ENCODE data around the gene ZFAND3.
"Not testable (repeated sequence)": the region's sequence is repeated elsewhere in the genome, so short reads cannot be mapped to it uniquely, and the experiment has no call there.

ZFAND3 gene

DNA sequence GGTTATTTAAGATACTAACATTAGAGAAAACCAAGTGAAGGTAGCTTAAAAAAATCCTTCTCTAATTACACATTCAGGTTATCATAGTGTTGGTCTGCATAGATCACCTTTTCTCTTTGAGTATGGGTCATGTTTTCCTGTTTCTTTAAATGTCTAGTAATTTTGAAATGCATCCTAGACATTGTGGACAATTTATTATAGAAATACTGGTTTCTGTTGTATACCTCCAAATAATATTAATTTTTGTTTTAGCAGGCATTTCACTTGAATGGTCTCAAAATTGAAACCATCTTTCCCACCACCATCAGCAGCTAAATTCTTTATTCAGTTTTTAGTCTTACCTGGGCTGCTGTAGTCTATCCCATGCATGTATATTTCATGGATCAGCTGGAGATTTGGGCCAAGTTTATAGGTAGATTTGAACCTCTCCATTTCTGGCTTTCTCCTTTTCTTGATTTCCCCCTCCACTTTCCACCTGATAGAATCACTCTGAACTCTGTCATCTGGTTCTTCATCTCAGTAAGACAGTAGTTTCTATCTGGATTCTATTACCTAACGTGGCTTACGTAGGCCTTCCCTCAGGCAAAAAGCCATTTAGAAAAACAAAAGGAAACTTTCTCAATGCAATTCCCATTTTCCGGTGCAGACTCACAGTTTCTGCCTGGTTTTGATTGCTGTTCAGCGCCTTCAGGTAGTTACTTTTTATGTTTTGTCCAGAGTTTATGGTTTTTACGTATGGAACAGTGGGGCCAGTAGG is 52.3 kb downstream of the ZFAND3 start:
- Histone ChIP-seq H3K27me3 (replicated peaks; ENCODE audit: control insufficient read depth, insufficient read depth, low read length) (no peaks in the 10 kb centered on the region), H3K9ac (ENCODE audit: low read length) (no peak overlapping the region), H3K4me3 (ENCODE audit: low read length) (no peak overlapping the region), H3K36me3 (ENCODE audit: control insufficient read depth, insufficient read depth, low read length, severe bottlenecking) (no peaks in the 10 kb centered on the region), H3K9me3 (ENCODE audit: control insufficient read depth, low read length) (no peaks in the 10 kb centered on the region), H3K4me1 (ENCODE audit: control insufficient read depth, insufficient read depth, low read length) (peaks cover 36% of the 10 kb centered on the region)
- no peak for DNase-seq (ENCODE audit: low read depth)

DNA sequence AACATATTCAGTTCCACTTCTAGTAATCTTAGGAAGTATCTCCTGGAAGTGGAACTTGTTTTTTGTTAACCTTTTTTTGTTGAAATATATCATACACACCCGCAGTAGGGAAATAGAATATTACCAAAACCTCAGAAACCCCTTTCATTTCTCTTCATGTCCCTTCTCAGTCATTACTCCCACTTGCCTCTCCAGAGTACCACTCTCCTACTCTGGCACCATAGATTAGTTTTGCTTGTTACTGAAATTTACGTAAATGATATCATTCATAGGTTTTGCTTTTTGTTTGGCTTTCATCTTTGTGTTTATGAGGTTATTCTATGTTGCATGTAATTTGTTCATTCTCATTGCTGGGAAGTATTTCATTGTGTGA is 52.8 kb downstream of the ZFAND3 start:
- no peak overlapping the region for H3K9ac ChIP-seq (ENCODE audit: low read length)
- no peak overlapping the region for H3K4me3 ChIP-seq (ENCODE audit: low read length)
- DNase-seq (ENCODE audit: low read depth): no peak

DNA sequence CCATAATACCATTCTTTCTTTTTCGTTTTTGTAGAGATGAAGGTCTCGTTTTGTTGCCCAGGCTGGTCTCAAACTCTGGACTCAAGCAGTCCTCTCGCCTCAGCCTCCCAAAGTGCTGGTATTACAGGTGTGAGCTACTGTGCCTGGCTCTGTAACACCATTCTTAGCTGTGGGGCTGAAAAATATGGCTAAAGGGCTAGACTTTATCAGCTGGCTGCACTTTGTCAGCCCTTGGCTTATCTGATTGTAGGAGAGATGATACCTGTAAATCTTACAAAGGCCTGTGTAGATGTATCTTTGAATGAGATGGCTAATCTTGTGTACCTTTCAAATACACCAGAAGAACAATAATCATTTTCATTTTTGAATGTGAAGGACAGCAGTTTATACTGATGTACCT is 55.2 kb downstream of the ZFAND3 start:
- Histone ChIP-seq H3K9ac (ENCODE audit: low read length) (no peak overlapping the region), H3K27me3 (replicated peaks; ENCODE audit: control insufficient read depth, insufficient read depth, low read length) (no peaks in the 10 kb centered on the region), H3K4me1 (ENCODE audit: control insufficient read depth, insufficient read depth, low read length) (peaks cover 27% of the 10 kb centered on the region), H3K9me3 (ENCODE audit: control insufficient read depth, low read length) (no peaks in the 10 kb centered on the region), H3K4me3 (ENCODE audit: low read length) (no peak overlapping the region), H3K36me3 (ENCODE audit: control insufficient read depth, insufficient read depth, low read length, severe bottlenecking) (no peaks in the 10 kb centered on the region)
- no peak for DNase-seq (ENCODE audit: low read depth)

More for the DNA sequence above, 52.8 kb downstream of the ZFAND3 start:
- H3K9me3 ChIP-seq (ENCODE audit: control insufficient read depth, low read length): no peaks in the 10 kb centered on the region
- H3K36me3 ChIP-seq (ENCODE audit: control insufficient read depth, insufficient read depth, low read length, severe bottlenecking): no peaks in the 10 kb centered on the region
- H3K27me3 ChIP-seq (replicated peaks; ENCODE audit: control insufficient read depth, insufficient read depth, low read length): no peaks in the 10 kb centered on the region
- peaks cover 32% of the 10 kb centered on the region for H3K4me1 ChIP-seq (ENCODE audit: control insufficient read depth, insufficient read depth, low read length)

DNA sequence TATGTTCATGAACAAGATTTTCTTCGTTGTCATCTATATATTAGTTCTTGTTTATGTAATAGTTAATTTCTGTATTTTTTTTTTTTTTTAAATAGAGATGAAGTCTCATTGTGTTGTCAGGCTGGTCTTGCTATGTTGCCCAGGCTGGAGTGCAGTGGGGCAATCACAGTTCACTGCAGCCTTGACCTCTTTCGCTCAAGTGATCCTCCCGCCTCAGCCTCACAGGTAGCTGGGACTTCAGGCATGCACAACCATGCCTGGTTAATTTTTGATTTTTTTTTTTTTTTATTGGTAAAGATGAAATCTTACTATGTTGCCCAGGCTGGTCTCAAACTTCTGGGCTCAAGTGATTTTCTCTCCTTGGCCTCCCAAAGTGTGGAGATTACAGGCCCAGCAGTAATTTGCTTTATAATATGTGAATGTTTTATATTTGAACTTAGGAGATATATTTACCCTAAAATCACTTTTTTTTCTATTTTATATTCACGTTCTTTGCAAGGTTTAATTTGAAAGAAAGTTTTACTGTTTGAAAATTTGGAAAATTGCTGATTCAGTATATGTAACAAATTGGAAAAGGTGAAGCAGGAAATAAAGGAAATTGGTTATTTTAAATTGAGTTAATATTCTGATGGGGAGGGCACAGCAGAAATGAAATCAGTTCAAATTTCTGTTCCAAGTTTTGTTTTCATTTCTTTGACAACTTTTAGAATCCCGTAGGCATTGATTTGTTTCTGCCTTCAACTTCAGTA is 56.2 kb downstream of the ZFAND3 start:
- Histone ChIP-seq H3K27me3 (replicated peaks; ENCODE audit: control insufficient read depth, insufficient read depth, low read length) (no peaks in the 10 kb centered on the region), H3K36me3 (ENCODE audit: control insufficient read depth, insufficient read depth, low read length, severe bottlenecking) (no peaks in the 10 kb centered on the region), H3K9ac (ENCODE audit: low read length) (no peak overlapping the region), H3K4me3 (ENCODE audit: low read length) (no peak overlapping the region), H3K4me1 (ENCODE audit: control insufficient read depth, insufficient read depth, low read length) (peaks cover 32% of the 10 kb centered on the region), H3K9me3 (ENCODE audit: control insufficient read depth, low read length) (no peaks in the 10 kb centered on the region)
- no peak for DNase-seq (ENCODE audit: low read depth)

DNA sequence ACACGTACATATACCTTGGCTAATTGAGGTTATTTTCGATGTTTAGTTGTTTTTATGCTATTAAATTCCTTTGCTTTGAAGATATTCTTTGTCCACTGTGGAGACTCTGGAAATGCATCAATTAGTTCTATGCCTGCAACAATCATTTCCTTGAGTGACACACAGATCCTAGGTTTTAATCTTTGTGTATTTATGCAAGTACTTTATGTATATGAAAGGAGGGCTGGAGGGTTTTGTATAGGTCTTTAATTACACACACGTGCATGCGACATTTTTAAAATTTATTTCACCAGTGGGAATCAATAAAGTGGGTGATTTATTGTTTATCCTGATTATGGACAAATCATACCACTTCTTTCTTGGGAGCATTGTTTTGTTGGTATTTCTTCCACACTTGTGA is 57.3 kb downstream of the ZFAND3 start:
- no peaks in the 10 kb centered on the region for H3K36me3 ChIP-seq (ENCODE audit: control insufficient read depth, insufficient read depth, low read length, severe bottlenecking)
- H3K9me3 ChIP-seq (ENCODE audit: control insufficient read depth, low read length): no peaks in the 10 kb centered on the region
- H3K9ac ChIP-seq (ENCODE audit: low read length): no peak overlapping the region
- no peaks in the 10 kb centered on the region for H3K27me3 ChIP-seq (replicated peaks; ENCODE audit: control insufficient read depth, insufficient read depth, low read length)
- H3K4me1 ChIP-seq (ENCODE audit: control insufficient read depth, insufficient read depth, low read length): peaks cover 33% of the 10 kb centered on the region
- DNase-seq (ENCODE audit: low read depth): no peak
- H3K4me3 ChIP-seq (ENCODE audit: low read length): no peak overlapping the region

DNA sequence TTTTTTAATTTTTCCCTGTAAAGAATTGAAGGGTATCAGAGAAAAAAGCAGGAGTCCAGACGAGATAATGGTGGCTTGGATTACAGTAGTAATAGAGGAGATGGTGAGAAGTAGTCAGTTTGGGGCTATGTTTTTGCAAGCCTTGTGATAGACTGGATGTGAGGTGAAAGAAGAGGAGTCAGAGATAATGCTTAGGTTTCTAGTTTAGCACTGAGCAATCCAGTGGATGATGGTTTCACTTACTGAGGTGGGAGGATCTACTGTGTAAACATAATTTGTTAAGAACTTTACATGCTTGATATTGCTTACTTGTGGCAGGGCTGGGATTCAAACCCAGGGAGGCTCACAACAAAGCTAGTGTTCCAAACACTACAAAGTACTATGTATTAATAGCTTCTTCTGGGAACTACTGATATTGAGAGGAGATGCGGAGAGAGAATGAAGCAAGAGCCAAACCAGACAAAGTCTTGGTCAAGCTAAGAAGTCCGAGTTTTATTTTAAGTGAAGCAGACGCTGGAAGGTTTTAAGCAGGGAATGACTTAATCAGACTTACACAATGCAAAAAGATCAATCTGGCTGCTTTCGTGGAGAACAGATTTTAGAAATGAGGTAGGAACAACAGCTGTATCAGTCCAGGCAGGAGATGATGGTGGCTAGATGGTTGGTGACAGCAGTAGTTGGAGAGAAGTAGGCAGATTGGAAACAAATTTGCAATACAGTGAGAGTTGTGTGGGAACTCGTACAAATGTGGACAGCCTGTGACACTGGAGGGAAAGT is 58.0 kb downstream of the ZFAND3 start:
- H3K9ac ChIP-seq (ENCODE audit: low read length): no peak overlapping the region
- no peaks in the 10 kb centered on the region for H3K27me3 ChIP-seq (replicated peaks; ENCODE audit: control insufficient read depth, insufficient read depth, low read length)
- no peak for DNase-seq (ENCODE audit: low read depth)
- no peaks in the 10 kb centered on the region for H3K36me3 ChIP-seq (ENCODE audit: control insufficient read depth, insufficient read depth, low read length, severe bottlenecking)
- H3K9me3 ChIP-seq (ENCODE audit: control insufficient read depth, low read length): no peaks in the 10 kb centered on the region
- H3K4me1 ChIP-seq (ENCODE audit: control insufficient read depth, insufficient read depth, low read length): peaks cover 41% of the 10 kb centered on the region
- no peak overlapping the region for H3K4me3 ChIP-seq (ENCODE audit: low read length)

DNA sequence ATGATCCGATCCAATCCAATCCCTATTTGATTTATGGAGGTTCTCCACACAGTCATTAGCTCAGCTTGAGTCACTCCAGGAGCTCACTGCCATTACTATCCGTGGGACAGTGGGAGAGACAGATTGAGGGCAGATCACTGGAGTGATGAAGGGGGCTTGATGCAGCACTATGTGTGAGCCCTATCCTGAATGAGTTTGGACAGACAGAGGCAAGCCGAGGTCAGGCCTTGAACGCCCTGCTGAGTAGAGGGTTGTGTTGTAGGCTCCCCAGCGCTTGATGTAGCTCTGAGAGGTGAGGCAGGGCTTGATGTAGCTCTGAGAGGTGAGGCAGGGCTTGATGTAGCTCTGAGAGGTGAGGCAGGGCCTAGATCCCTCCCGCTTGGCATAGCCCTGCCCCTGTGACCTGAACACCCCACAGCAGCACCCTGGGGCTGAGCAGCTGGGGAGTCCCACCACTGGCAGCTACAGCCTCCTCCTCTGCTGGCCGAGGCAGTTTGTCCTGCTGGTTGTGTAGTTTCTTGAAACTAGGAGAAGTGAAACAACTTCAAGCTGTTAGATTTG is 58.7 kb downstream of the ZFAND3 start:
- no peak overlapping the region for H3K9ac ChIP-seq (ENCODE audit: low read length)
- H3K27me3 ChIP-seq (replicated peaks; ENCODE audit: control insufficient read depth, insufficient read depth, low read length): no peaks in the 10 kb centered on the region
- peaks cover 47% of the 10 kb centered on the region for H3K4me1 ChIP-seq (ENCODE audit: control insufficient read depth, insufficient read depth, low read length)
- H3K36me3 ChIP-seq (ENCODE audit: control insufficient read depth, insufficient read depth, low read length, severe bottlenecking): no peaks in the 10 kb centered on the region
- no peak for DNase-seq (ENCODE audit: low read depth)
- no peak overlapping the region for H3K4me3 ChIP-seq (ENCODE audit: low read length)
- no peaks in the 10 kb centered on the region for H3K9me3 ChIP-seq (ENCODE audit: control insufficient read depth, low read length)

DNA sequence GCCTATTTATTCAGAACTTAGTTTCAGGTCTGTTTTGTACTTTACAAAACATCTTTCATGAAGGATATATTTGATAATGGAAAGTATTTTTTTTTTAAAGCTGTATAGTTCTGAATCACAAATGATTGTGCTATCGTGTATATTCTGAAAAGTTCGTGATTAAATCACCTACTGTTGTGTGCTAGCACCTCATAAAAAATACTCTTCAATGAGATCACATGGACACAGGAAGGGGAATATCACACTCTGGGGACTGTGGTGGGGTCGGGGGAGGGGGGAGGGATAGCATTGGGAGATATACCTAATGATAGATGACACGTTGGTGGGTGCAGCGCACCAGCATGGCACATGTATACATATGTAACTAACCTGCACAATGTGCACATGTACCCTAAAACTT is 61.1 kb downstream of the ZFAND3 start:
- not testable (repeated sequence) for DNase-seq (ENCODE audit: low read depth); H3K9me3 ChIP-seq (ENCODE audit: control insufficient read depth, low read length); H3K9ac ChIP-seq (ENCODE audit: low read length); H3K4me3 ChIP-seq (ENCODE audit: low read length); H3K36me3 ChIP-seq (ENCODE audit: control insufficient read depth, insufficient read depth, low read length, severe bottlenecking); H3K27me3 ChIP-seq (replicated peaks; ENCODE audit: control insufficient read depth, insufficient read depth, low read length)
- peaks cover 39% of the 10 kb centered on the region for H3K4me1 ChIP-seq (ENCODE audit: control insufficient read depth, insufficient read depth, low read length)

DNA sequence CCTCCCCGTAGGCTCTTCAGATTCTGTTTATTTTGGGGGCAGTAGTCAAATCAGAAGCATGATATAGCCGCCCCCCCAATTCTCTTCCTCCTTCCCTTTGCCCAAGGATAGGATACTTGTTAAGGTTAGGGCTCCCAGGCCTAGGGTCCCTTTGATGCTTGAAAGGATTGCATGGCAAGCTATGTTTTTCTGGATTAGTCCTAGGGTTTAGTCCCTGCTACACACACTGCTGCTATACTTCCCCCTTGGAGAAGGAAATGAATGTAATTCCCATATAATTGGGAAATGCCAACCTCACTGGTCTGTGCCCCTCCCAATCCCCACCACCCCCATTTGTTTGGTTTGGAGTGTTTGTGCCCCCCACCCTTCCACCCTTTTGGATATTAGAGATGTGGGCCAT is 62.8 kb downstream of the ZFAND3 start:
- H3K9me3 ChIP-seq (ENCODE audit: control insufficient read depth, low read length): no peaks in the 10 kb centered on the region
- H3K4me1 ChIP-seq (ENCODE audit: control insufficient read depth, insufficient read depth, low read length): peaks cover 38% of the 10 kb centered on the region
- DNase-seq (ENCODE audit: low read depth): no peak
- no peaks in the 10 kb centered on the region for H3K36me3 ChIP-seq (ENCODE audit: control insufficient read depth, insufficient read depth, low read length, severe bottlenecking)
- no peaks in the 10 kb centered on the region for H3K27me3 ChIP-seq (replicated peaks; ENCODE audit: control insufficient read depth, insufficient read depth, low read length)
- no peak overlapping the region for H3K9ac ChIP-seq (ENCODE audit: low read length)
- peak overlapping the region; percentile 20 for H3K4me3 ChIP-seq (ENCODE audit: low read length)

DNA sequence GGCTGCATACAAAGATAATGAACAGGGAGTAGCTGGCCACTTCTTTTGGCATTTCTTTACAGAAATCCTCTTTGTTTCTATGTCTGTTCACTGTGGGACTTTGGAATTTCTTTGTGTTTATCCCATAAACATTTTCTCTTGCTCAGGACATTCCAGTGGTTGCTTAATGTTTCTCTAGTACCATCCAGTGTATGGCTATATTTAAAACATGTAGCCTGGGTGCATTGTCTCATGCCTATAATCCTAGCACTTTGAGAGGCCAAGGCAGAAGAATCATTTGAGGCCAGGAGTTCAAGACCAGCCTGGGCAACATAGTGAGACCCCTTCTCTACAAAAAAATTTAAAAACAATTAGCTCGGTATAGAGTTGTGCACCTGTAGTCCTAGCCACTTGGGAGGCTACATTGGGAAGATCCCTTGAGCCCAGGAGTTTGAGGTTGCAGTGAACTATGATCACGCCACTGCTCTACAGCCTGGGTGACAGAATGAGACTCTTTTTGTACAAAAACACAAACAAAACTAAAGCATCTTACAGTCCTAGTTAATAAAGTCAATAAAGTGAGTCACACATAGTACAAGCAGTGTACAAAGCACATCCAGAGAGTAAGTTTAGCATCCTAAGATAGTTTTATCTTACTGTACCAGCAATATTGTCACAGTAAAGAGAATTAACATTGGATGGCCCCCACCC is 63.3 kb downstream of the ZFAND3 start:
- Histone ChIP-seq H3K27me3 (replicated peaks; ENCODE audit: control insufficient read depth, insufficient read depth, low read length) (no peaks in the 10 kb centered on the region), H3K9me3 (ENCODE audit: control insufficient read depth, low read length) (no peaks in the 10 kb centered on the region), H3K36me3 (ENCODE audit: control insufficient read depth, insufficient read depth, low read length, severe bottlenecking) (no peaks in the 10 kb centered on the region), H3K9ac (ENCODE audit: low read length) (no peak overlapping the region), H3K4me3 (ENCODE audit: low read length) (no peak overlapping the region), H3K4me1 (ENCODE audit: control insufficient read depth, insufficient read depth, low read length) (peaks cover 34% of the 10 kb centered on the region)
- DNase-seq (ENCODE audit: low read depth): peak; percentile 86

Measured in adipocyte (in vitro differentiated cells).